Colonic mucosa (tissue), 4 donors: ENCODE data around the gene FAM209A. TPM values are rescaled to one million over a fixed set of nuclear protein-coding genes. Genes with fewer than 3 reads are reported as not detected.
"Not testable (repeated sequence)": the region's sequence is repeated elsewhere in the genome, so short reads cannot be mapped to it uniquely, and the experiment has no call there.

Source experiments
- DNase-seq: peaks from one replicate; pipeline ENCODE4 v3.0.0-alpha.2; 2020
- H3K27ac ChIP-seq: fragments of 200-600 bp; one replicate; pipeline ENCODE4 v1.8.0; 2021
- H3K27me3 ChIP-seq: fragments of 200-600 bp; one replicate; pipeline ENCODE4 v1.8.0; 2021
- H3K36me3 ChIP-seq: fragments of 200-600 bp; one replicate; pipeline ENCODE4 v1.8.0; 2021
- H3K4me1 ChIP-seq: fragments of 200-600 bp; one replicate; pipeline ENCODE4 v1.8.0; 2021; ENCODE audit warnings: mild to moderate bottlenecking
- H3K4me3 ChIP-seq: fragments of 200-600 bp; one replicate; pipeline ENCODE4 v1.8.0; 2021
- H3K9ac ChIP-seq, 2 donors: one replicate each; pipeline ENCODE4 v1.7.0; 2013; ENCODE audit warnings: control low read depth in 2 of 2, low read depth in 2 of 2, low read length in 2 of 2
- H3K9me3 ChIP-seq: fragments of 200-600 bp; one replicate; pipeline ENCODE4 v1.8.0; 2021
- CTCF ChIP-seq: fragments of 200-600 bp; IDR thresholded peaks from one replicate; pipeline ENCODE4 v1.8.0; 2022; ENCODE audit warnings: antibody characterized with exemption, mild to moderate bottlenecking
- intact Hi-C: fragments of 100-400 bp; cut with DNase I; formaldehyde crosslinking; loops from one replicate; pipeline ENCODE4 v1.14.1; 2022
- total RNA-seq, 2 donors: library from RNA; stranded (reverse); fragmentation: NEBNext Ultra II Directional in 1 of 2; extraction: Animal tissue kit (Norgen Biotek cat#: 25700) in 1 of 2; gene quantifications; one replicate each; pipeline ENCODE4 v1.2.1, GENCODE V29; 2021
- donor health status: healthy.
- donor health status: DM: no; HTN: no; CAD: no.
- donor health status: DM: no; HTN: no; CAD: no.

The FAM209A gene
- total RNA-seq = under 1 TPM in 1 of 2 donors, not detected in 1; 0.35 TPM

GRCh38 chr20:56524444-56524843 is at the start of gene FAM209A:
Gene FAM209A, plus strand, starts transcription at chr20:56524744. Its CDS starts 65 bp downstream, at chr20:56524809.
- H3K9me3 ChIP-seq, H3K9ac ChIP-seq, H3K36me3 ChIP-seq, DNase-seq, intact Hi-C loops, H3K27ac ChIP-seq, H3K27me3 ChIP-seq, H3K4me3 ChIP-seq, H3K4me1 ChIP-seq: not testable (repeated sequence)

- no peak for DNase-seq
- no peak overlapping the region for H3K27ac ChIP-seq
Observed at GRCh38 chr20:56483970-56484369, 40.6 kb upstream of the FAM209A start.

GRCh38 chr20:56487216-56487615 is 37.3 kb upstream of the FAM209A start:
- H3K4me3 ChIP-seq = no peak overlapping the region
- intact Hi-C loops = no loop called here
- TF ChIP-seq CTCF = no peak
- peaks cover 3% of the 10 kb centered on the region for H3K36me3 ChIP-seq
- H3K9me3 ChIP-seq = no peaks in the 10 kb centered on the region
- DNase-seq = no peak
- H3K4me1 ChIP-seq = no peaks in the 10 kb centered on the region
- no peaks in the 10 kb centered on the region for H3K27me3 ChIP-seq
- H3K27ac ChIP-seq = no peak overlapping the region
- no peak overlapping the region for H3K9ac ChIP-seq

More at GRCh38 chr20:56483970-56484369, 40.6 kb upstream of the FAM209A start:
- H3K9me3 ChIP-seq = no peaks in the 10 kb centered on the region
- no peaks in the 10 kb centered on the region for H3K4me1 ChIP-seq
- H3K36me3 ChIP-seq = peaks cover 7% of the 10 kb centered on the region
- no peak for TF ChIP-seq CTCF
- no peaks in the 10 kb centered on the region for H3K27me3 ChIP-seq
- intact Hi-C loops = no loop called here
- H3K9ac ChIP-seq = no peak overlapping the region
- no peak overlapping the region for H3K4me3 ChIP-seq

GRCh38 chr20:56488566-56488965 is 36.0 kb upstream of the FAM209A start:
- no peaks in the 10 kb centered on the region for H3K27me3 ChIP-seq
- no peak overlapping the region for H3K4me3 ChIP-seq
- no peaks in the 10 kb centered on the region for H3K9me3 ChIP-seq
- peaks cover 3% of the 10 kb centered on the region for H3K36me3 ChIP-seq
- DNase-seq = no peak
- intact Hi-C loops = no loop called here
- no peak overlapping the region for H3K27ac ChIP-seq
- no peaks in the 10 kb centered on the region for H3K4me1 ChIP-seq
- no peak for TF ChIP-seq CTCF
- no peak overlapping the region for H3K9ac ChIP-seq

GRCh38 chr20:56501116-56501515 is 23.4 kb upstream of the FAM209A start:
- no peak overlapping the region for H3K27ac ChIP-seq
- no peaks in the 10 kb centered on the region for H3K27me3 ChIP-seq
- H3K36me3 ChIP-seq = no peaks in the 10 kb centered on the region
- no peaks in the 10 kb centered on the region for H3K9me3 ChIP-seq
- TF ChIP-seq CTCF = no peak
- no peak overlapping the region for H3K4me3 ChIP-seq
- intact Hi-C loops = no loop called here
- no peak for DNase-seq
- no peaks in the 10 kb centered on the region for H3K4me1 ChIP-seq
- no peak overlapping the region for H3K9ac ChIP-seq

GRCh38 chr20:56503916-56504315 is 20.6 kb upstream of the FAM209A start:
- Histone ChIP-seq H3K4me1 (no peaks in the 10 kb centered on the region), H3K4me3 (no peak overlapping the region), H3K9ac (no peak overlapping the region), H3K36me3 (no peaks in the 10 kb centered on the region), H3K9me3 (no peaks in the 10 kb centered on the region), H3K27me3 (no peaks in the 10 kb centered on the region), H3K27ac (no peak overlapping the region)
- DNase-seq = no peak
- TF ChIP-seq CTCF = no peak
- intact Hi-C loops = no loop called here
